ENCODE measurements around the gene DENND1B. TPM values are rescaled to one million over a fixed set of nuclear protein-coding genes. Genes with fewer than 3 reads are reported as not detected.
A peak's percentile ranks its signal among the peaks of the same experiment; 100 is the strongest.

DENND1B gene
- total RNA-seq, 5 donors from 2014 or later (not counting 1 experiment from before 2014, with no cell fraction given) = 13.6 to 29.8 (median 15.8) TPM

DNA sequence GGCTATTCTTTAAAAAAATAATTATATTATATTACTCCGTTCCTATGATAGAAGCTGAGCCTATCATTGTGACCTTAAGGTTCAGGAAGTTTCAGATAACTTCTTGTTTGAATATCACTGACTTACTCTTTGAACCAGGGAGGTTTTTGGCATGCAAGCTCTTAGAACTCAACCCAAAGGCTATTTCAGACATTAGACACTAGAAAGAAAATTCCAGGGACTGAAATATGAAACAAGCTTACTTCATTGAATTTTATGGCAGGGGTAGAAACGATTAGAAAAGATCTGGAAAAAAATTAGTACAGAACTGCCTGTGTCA lies 159.6 kb downstream of the DENND1B start:
- no peaks in the 10 kb centered on the region for H3K9me3 Mint-ChIP-seq
- peaks cover 13% of the 10 kb centered on the region for H3K36me3 Mint-ChIP-seq
- peaks cover 0 to 2% (median 0%) of the 10 kb centered on the region in 3 donors for H3K4me1 Mint-ChIP-seq
- H3K4me1 ChIP-seq (ENCODE audit: control insufficient read depth in 1 of 2, extremely low read depth in 1 of 2, insufficient read depth in 2 of 2, low read length in 2 of 2) = no peaks in the 10 kb centered on the region
- no peak overlapping the region for H3K27ac ChIP-seq (ENCODE audit: low read length)
- WGBS (ENCODE audit: insufficient coverage) = no CpG with 5 or more reads among the region's 2 CpGs
- POLR2A ChIA-PET = interaction anchor here in 1 of 2 donors (1.0 kb wide), 1 partner anchor 76 kb away, joined by 4 read pairs; no protein-coding TSS in a partner anchor
- no peak overlapping the region for H3K4me3 Mint-ChIP-seq
- ATAC-seq (replicated peaks in 1 of 4) (no peak), DNase-seq (no peak)
- H3K27ac Mint-ChIP-seq = no peak overlapping the region
- H3K36me3 ChIP-seq (ENCODE audit: control insufficient read depth in 2 of 2, extremely low read depth in 1 of 2, insufficient read depth in 1 of 2, low read length in 1 of 2) = peaks cover 0 to 2% of the 10 kb centered on the region in 2 donors
- no peaks in the 10 kb centered on the region for H3K27me3 Mint-ChIP-seq
- no peaks in the 10 kb centered on the region for H3K27me3 ChIP-seq (replicated peaks in 1 of 2; ENCODE audit: control insufficient read depth in 2 of 2, extremely low read depth in 1 of 2, insufficient read depth in 2 of 2, low read length in 1 of 2)
- no peak overlapping the region for H3K4me3 ChIP-seq (ENCODE audit: control insufficient read depth in 1 of 2, extremely low read depth in 1 of 2, low read length in 1 of 2)
- no peaks in the 10 kb centered on the region for H3K9me3 ChIP-seq
- CTCF ChIA-PET = interaction anchor here (0.5 to 2.2 kb wide), 7 partner anchors 14 to 440 kb away, joined by 3 to 24 read pairs (median 3); no protein-coding TSS in a partner anchor

DNA sequence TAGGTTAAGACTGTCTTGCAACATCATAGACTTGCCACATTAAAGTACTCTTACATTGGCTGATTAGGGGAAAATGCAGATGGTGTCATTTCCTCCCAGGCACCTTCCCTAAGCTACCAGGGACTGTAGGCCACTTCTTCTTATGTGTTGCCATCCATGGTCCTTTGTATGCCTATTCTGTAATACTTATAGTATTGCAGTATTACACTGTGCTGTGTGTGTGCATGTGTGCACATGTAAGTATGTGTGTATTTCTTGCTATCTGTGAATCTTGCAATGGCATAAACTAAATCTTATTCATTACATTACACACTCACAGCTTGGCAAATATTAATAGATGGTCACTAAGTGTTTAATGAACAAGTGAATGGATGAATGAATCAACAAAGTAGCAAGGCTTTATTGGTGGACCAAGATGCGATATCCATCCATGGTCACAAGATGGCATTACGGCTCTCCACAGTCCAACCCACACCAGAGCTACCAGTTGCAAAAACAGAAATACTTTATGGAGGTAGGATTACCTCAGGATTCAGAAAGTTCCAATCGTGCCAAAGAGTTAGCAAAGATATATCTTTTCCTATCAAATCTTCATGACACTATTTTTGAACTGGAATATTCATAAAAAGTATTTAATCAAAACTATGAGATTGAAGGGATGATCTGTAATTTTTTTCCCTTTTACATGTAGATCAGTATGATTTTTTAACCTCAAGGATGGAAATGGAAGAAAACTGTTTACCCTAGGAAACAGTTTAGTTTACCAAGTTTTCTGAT lies 160.2 kb downstream of the DENND1B start:
- DNase-seq (peak in 13 of 35 experiments; percentile 0 to 54 (median 4)), ATAC-seq (replicated peaks in 1 of 4) (peak in 2 of 4 experiments; percentile 26 to 41)
- no peak overlapping the region for H3K4me3 Mint-ChIP-seq
- H3K27ac Mint-ChIP-seq = no peak overlapping the region
- no peaks in the 10 kb centered on the region for H3K9me3 Mint-ChIP-seq
- POLR2A ChIA-PET = interaction anchor here in 1 of 2 donors (1.0 kb wide), 1 partner anchor 75 kb away, joined by 4 read pairs; no protein-coding TSS in a partner anchor
- Histone ChIP-seq H3K4me1 (ENCODE audit: control insufficient read depth in 1 of 2, extremely low read depth in 1 of 2, insufficient read depth in 2 of 2, low read length in 2 of 2) (no peaks in the 10 kb centered on the region), H3K4me3 (ENCODE audit: control insufficient read depth in 1 of 2, extremely low read depth in 1 of 2, low read length in 1 of 2) (no peak overlapping the region), H3K27ac (ENCODE audit: low read length) (no peak overlapping the region), H3K27me3 (replicated peaks in 1 of 2; ENCODE audit: control insufficient read depth in 2 of 2, extremely low read depth in 1 of 2, insufficient read depth in 2 of 2, low read length in 1 of 2) (no peaks in the 10 kb centered on the region), H3K9me3 (no peaks in the 10 kb centered on the region), H3K36me3 (ENCODE audit: control insufficient read depth in 2 of 2, extremely low read depth in 1 of 2, insufficient read depth in 1 of 2, low read length in 1 of 2) (peaks cover 0 to 2% of the 10 kb centered on the region in 2 donors)
- H3K27me3 Mint-ChIP-seq = no peaks in the 10 kb centered on the region
- peaks cover 0 to 2% (median 0%) of the 10 kb centered on the region in 3 donors for H3K4me1 Mint-ChIP-seq
- H3K36me3 Mint-ChIP-seq = peaks cover 13% of the 10 kb centered on the region
- no CpG with 5 or more reads among the region's 3 CpGs for WGBS (ENCODE audit: insufficient coverage)
- CTCF ChIA-PET = interaction anchor here (0.5 to 2.2 kb wide), 8 partner anchors 15 to 312 kb away, joined by 3 to 24 read pairs (median 3); no protein-coding TSS in a partner anchor

DNA sequence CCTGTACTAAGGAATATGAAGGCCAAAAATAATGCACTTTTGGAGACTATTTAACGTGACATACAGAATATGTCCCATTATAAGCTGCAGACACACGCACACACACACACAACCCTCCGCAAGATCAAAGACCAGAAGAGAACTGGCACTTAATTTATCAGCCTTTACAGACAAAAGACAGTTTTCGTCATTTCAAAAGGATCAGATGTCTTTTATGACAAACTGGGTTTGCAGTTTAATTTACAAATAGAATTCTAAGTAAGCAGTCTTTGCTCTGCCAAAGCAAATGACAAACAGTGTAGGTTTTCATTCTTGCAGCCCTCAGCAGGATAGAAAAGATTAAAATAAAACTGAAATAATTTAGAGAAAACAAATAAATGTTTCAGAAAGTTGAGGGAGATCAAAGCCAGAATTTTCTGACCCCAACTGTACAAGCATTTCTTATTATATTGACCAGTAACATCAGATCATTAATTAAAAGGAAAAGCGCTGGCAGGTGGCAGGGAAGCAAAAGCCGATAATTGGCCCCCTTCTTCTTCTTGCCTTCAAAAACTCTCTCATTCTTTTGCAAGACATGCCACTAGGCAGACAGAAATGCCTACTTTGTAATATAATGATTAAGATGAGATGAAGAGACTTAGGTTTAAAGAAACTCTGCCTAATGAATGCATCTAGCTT lies 169.0 kb downstream of the DENND1B start:
- Histone ChIP-seq H3K27me3 (replicated peaks in 1 of 2; ENCODE audit: control insufficient read depth in 2 of 2, extremely low read depth in 1 of 2, insufficient read depth in 2 of 2, low read length in 1 of 2) (no peaks in the 10 kb centered on the region), H3K9me3 (no peaks in the 10 kb centered on the region), H3K36me3 (ENCODE audit: control insufficient read depth in 2 of 2, extremely low read depth in 1 of 2, insufficient read depth in 1 of 2, low read length in 1 of 2) (no peaks in the 10 kb centered on the region), H3K27ac (ENCODE audit: low read length) (no peak overlapping the region), H3K4me1 (ENCODE audit: control insufficient read depth in 1 of 2, extremely low read depth in 1 of 2, insufficient read depth in 2 of 2, low read length in 2 of 2) (no peaks in the 10 kb centered on the region), H3K4me3 (ENCODE audit: control insufficient read depth in 1 of 2, extremely low read depth in 1 of 2, low read length in 1 of 2) (no peak overlapping the region)
- Mint-ChIP-seq H3K27me3 (no peaks in the 10 kb centered on the region), H3K27ac (no peak overlapping the region), H3K36me3 (peaks cover 5% of the 10 kb centered on the region), H3K4me1 (no peaks in the 10 kb centered on the region), H3K9me3 (no peaks in the 10 kb centered on the region), H3K4me3 (no peak overlapping the region)
- DNase-seq (no peak), ATAC-seq (replicated peaks in 1 of 4) (no peak)
- CTCF ChIA-PET = interaction anchor here in 1 of 2 donors (0.5 kb wide), 1 partner anchor 27 kb away, joined by 3 read pairs; no protein-coding TSS in a partner anchor
- POLR2A ChIA-PET = no interaction called here
- WGBS (ENCODE audit: insufficient coverage) = no CpG with 5 or more reads among the region's 6 CpGs

DNA sequence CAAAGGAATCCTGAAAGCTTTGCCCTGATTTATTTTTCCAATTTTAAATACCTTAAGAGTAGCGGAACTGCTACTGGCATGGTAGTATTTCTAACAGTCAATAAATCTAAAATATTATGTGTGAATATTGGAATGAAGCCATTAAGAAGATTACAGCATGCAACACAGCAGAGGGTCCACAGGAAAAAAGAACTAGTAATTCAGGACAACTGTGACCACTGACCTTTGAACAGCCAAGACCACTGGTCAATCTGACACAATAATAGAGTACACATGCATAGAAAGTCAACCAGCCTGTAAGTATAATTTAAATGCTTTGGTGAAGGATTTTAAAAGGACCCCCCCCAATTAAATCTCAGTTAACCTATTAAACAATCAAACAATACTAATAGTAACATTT lies 171.0 kb downstream of the DENND1B start:
- Mint-ChIP-seq H3K27me3 (no peaks in the 10 kb centered on the region), H3K9me3 (no peaks in the 10 kb centered on the region), H3K27ac (no peak overlapping the region), H3K36me3 (peaks cover 19% of the 10 kb centered on the region), H3K4me1 (peaks cover 0 to 3% (median 0%) of the 10 kb centered on the region in 3 donors), H3K4me3 (no peak overlapping the region)
- no peak for ATAC-seq (replicated peaks in 1 of 4)
- Histone ChIP-seq H3K27me3 (replicated peaks in 1 of 2; ENCODE audit: control insufficient read depth in 2 of 2, extremely low read depth in 1 of 2, insufficient read depth in 2 of 2, low read length in 1 of 2) (no peaks in the 10 kb centered on the region), H3K4me3 (ENCODE audit: control insufficient read depth in 1 of 2, extremely low read depth in 1 of 2, low read length in 1 of 2) (no peak overlapping the region), H3K36me3 (ENCODE audit: control insufficient read depth in 2 of 2, extremely low read depth in 1 of 2, insufficient read depth in 1 of 2, low read length in 1 of 2) (peaks cover 0 to 4% of the 10 kb centered on the region in 2 donors), H3K9me3 (no peaks in the 10 kb centered on the region), H3K27ac (ENCODE audit: low read length) (no peak overlapping the region), H3K4me1 (ENCODE audit: control insufficient read depth in 1 of 2, extremely low read depth in 1 of 2, insufficient read depth in 2 of 2, low read length in 2 of 2) (no peaks in the 10 kb centered on the region)
- CTCF ChIA-PET = no interaction called here
- POLR2A ChIA-PET = no interaction called here
- WGBS (ENCODE audit: insufficient coverage) = no CpG with 5 or more reads among the region's 1 CpG
- DNase-seq = no peak

DNA sequence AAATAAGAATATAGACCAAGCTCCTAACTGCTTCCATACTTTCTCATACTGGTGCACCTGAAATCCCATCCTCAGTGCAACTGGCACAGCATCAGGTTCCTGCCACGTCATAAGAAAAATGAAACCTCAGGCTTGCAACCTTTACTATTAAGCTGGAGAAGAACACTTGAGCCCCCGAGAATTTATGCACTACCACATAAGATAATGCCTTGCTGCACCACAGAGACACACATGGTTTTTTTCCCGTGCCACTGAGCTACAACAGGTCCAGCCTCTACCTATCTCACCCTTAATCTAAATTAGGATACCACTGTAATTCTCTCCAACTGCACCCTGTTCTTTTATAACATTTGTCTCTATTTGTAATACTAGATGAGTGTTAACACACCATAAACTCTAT lies 174.5 kb downstream of the DENND1B start:
- peaks cover 0 to 4% of the 10 kb centered on the region in 2 donors for H3K36me3 ChIP-seq (ENCODE audit: control insufficient read depth in 2 of 2, extremely low read depth in 1 of 2, insufficient read depth in 1 of 2, low read length in 1 of 2)
- H3K9me3 Mint-ChIP-seq = no peaks in the 10 kb centered on the region
- no peaks in the 10 kb centered on the region for H3K4me1 ChIP-seq (ENCODE audit: control insufficient read depth in 1 of 2, extremely low read depth in 1 of 2, insufficient read depth in 2 of 2, low read length in 2 of 2)
- H3K27ac ChIP-seq (ENCODE audit: low read length) = no peak overlapping the region
- no peak for ATAC-seq (replicated peaks in 1 of 4)
- H3K4me3 ChIP-seq (ENCODE audit: control insufficient read depth in 1 of 2, extremely low read depth in 1 of 2, low read length in 1 of 2) = no peak overlapping the region
- CTCF ChIA-PET = no interaction called here
- no peaks in the 10 kb centered on the region for H3K27me3 ChIP-seq (replicated peaks in 1 of 2; ENCODE audit: control insufficient read depth in 2 of 2, extremely low read depth in 1 of 2, insufficient read depth in 2 of 2, low read length in 1 of 2)
- POLR2A ChIA-PET = no interaction called here
- DNase-seq = no peak
- peaks cover 0 to 3% (median 0%) of the 10 kb centered on the region in 3 donors for H3K4me1 Mint-ChIP-seq
- H3K9me3 ChIP-seq = no peaks in the 10 kb centered on the region
- H3K4me3 Mint-ChIP-seq = no peak overlapping the region
- H3K27me3 Mint-ChIP-seq = no peaks in the 10 kb centered on the region
- peaks cover 19% of the 10 kb centered on the region for H3K36me3 Mint-ChIP-seq
- no peak overlapping the region for H3K27ac Mint-ChIP-seq
- WGBS (ENCODE audit: insufficient coverage) = 100% methylated on average over 1 of the region's 3 CpGs

DNA sequence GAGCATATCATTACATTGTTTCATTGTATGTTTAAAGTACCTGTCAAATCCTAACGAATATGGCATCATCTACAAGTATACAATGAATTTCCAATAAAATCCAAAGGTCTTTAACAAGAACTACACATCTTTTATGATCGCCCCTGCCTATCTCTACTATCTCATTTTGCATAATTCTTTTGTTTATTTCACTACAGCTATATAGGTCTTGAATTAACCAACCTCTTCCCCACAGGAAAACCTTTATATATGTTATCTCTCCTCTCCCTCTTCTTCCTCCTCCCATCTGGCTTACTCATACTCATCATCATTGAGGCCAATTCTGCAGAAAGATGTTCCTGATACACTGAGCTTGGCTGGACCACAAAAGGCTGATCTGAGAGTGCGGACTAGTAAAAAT lies 175.5 kb downstream of the DENND1B start:
- Mint-ChIP-seq H3K9me3 (no peaks in the 10 kb centered on the region), H3K27ac (no peak overlapping the region), H3K27me3 (no peaks in the 10 kb centered on the region), H3K4me1 (peaks cover 0 to 3% (median 0%) of the 10 kb centered on the region in 3 donors), H3K36me3 (peaks cover 24% of the 10 kb centered on the region), H3K4me3 (no peak overlapping the region)
- 92% methylated on average over 1 of the region's 3 CpGs for WGBS (ENCODE audit: insufficient coverage)
- Histone ChIP-seq H3K36me3 (ENCODE audit: control insufficient read depth in 2 of 2, extremely low read depth in 1 of 2, insufficient read depth in 1 of 2, low read length in 1 of 2) (peaks cover 0 to 10% of the 10 kb centered on the region in 2 donors), H3K27me3 (replicated peaks in 1 of 2; ENCODE audit: control insufficient read depth in 2 of 2, extremely low read depth in 1 of 2, insufficient read depth in 2 of 2, low read length in 1 of 2) (no peaks in the 10 kb centered on the region), H3K27ac (ENCODE audit: low read length) (no peak overlapping the region), H3K9me3 (no peaks in the 10 kb centered on the region), H3K4me3 (ENCODE audit: control insufficient read depth in 1 of 2, extremely low read depth in 1 of 2, low read length in 1 of 2) (no peak overlapping the region), H3K4me1 (ENCODE audit: control insufficient read depth in 1 of 2, extremely low read depth in 1 of 2, insufficient read depth in 2 of 2, low read length in 2 of 2) (no peaks in the 10 kb centered on the region)
- ChIA-PET CTCF (interaction anchor here in 1 of 2 donors (0.6 kb wide), 1 partner anchor 14 kb away, joined by 5 read pairs; no protein-coding TSS in a partner anchor), POLR2A (no interaction called here)
- DNase-seq (no peak), ATAC-seq (replicated peaks in 1 of 4) (no peak)

All from T-cell (primary cell).